GM18517 (cell line): ENCODE results near the gene FSD1L.
"Not testable (repeated sequence)": the region's sequence is repeated elsewhere in the genome, so short reads cannot be mapped to it uniquely, and the experiment has no call there.

Experiments
- ATAC-seq: cut with Tn5 transposase; IDR thresholded peaks from one replicate; pipeline ENCODE4 v1.9.1; 2021; ENCODE audit warnings: mild to moderate bottlenecking, moderate library complexity; ENCODE audit not compliant: unreplicated experiment

The FSD1L gene

DNA sequence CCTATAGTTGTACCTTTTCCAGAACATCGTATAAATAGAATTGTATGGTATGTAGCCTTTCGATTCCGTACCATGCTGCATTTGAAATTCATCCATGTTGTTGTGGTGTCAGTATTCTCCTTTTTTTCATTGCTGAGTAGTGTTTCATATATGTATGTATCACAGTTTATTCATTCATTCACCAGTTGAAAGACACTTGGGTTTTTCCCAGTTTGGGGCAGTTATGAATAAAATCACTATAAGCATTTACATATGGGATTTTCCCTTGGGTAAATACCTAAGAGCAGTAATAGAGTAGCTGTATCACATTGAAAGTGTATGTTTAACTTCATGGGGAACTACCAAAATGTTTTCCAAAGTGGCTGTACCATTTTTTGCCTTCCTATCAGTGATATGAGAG, 94.0 kb downstream of the FSD1L start:
- ATAC-seq = peak; percentile 97

DNA sequence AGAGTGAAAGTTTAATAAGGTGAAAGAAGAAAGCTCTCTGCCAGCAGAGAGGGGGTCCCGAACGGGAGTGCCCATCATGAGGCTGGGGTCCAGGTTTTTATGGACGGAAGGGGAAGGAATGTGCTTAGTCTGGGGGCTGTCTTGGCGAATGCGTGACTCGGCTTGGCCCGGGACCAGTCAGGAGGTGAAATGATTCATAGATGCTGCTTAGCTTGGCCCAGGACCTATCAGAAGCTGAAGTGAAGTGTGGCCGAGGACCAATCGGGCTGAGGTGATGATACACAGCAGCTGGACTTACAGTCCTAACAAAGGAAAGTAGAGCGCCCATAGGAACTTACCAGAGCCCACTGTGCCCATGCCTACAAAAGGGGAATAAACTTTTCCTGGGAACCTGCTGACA, 106.2 kb downstream of the FSD1L start:
- no peak for ATAC-seq

DNA sequence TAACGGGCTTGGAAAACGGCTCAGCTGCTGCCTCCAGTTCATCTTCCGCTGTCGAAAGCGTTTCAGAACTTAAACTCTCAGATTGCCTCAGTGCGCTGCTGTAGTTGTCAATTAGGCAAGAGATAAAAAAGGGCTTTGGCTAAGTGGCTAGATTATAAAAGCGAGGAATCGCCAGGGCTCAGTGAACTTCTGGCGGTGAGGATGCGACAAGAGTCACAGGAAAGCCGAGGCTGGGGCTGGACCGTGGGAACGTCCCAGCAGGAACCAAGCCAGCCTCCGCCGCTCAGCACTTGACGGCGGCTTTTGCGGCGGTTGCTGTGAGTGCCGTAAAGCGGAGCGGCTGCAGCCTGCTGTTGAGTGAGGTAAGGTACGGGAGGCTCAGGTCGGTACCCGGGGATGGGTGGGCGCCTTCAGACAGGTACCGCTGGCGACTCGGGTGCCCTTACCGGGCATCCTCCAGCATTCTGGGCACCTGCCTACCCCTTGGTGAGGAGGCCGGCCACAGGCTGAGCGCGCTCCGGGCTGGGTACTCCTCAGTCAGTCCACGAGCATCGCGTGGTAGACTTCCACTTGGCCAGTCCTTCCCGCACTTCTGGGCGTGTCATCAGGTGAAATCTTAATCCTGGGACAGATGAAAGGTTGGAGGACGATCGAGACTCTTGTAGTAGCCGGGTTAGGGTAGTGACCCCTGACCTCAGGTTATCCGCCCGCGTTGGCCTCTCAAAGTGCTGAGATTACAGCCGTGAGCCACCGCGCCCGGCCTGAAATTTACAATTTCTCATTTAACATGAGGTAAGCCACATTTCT, 110.2 kb downstream of the FSD1L start, which contains the start of gene FKTN:
Gene FKTN, plus strand, starts transcription at position 328 of the 807 bp plus-strand sequence. CDS start 16,902 bp downstream, outside the sequence.
- peak; percentile 95 for ATAC-seq

DNA sequence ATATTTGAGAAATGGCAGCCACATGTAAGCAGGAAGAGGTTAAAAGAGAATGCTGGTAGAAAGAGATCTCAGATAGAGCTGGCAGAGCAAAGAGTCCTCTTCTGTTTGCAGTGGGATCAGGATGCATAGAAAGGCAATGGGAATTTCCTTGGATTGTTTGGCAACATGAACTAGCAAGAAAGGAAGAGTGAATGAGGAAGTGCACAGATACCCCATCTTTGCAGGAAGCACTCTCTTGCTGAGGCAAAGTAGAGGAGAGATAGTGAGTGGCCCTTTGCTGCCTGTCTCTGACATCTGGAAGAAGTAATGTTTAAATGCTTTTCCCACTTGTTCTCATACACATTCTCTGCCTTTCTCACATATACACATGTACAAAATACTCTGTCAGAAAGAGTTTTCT, 124.6 kb downstream of the FSD1L start:
- no peak for ATAC-seq

DNA sequence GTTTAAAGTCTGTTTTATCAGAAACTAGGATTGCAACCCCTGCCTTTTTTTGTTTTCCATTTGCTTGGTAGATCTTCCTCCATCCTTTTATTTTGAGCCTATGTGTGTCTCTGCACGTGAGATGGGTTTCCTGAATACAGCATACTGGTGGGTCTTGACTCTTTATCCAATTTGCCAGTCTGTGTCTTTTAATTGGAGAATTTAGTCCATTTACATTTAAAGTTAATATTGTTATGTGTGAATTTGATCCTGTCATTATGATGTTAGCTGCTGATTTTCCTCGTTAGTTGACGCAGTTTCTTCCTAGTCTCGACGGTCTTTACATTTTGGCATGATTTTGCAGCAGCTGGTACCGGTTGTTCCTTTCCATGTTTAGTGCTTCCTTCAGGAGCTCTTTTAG, 132.1 kb downstream of the FSD1L start:
- ATAC-seq = not testable (repeated sequence)

DNA sequence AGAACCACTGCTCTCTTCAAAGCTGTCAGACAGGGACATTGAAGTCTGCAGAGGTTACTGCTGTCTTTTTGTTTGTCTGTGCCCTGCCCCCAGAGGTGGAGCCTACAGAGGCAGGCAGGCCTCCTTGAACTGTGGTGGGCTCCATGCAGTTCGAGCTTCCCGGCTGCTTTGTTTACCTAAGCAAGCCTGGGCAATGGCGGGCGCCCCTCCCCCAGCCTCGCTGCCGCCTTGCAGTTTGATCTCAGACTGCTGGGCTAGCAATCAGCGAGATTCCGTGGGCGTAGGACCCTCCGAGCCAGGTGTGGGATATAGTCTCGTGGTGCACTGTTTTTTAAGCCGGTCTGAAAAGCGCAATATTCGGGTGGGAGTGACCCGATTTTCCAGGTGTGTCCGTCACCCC, 133.7 kb downstream of the FSD1L start:
- ATAC-seq = not testable (repeated sequence)

DNA sequence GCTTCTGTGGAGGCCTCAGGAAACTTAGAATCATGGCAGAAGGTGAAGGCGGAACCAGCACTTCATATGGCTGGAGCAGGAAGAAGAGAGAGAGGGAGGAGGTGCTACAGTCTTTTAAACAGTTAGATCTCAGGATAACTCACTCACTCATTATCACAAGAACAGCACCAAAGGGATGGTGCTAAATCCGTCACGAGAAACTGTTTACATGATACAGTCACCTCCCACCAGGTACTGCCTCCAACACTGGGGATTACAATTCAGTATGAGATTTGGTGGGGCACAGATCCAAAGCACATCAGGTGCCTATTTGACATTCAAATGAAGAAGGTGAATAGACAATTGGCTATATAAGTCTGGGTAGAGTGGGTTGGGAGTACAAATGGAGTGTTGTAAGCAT, 145.3 kb downstream of the FSD1L start:
- no peak for ATAC-seq
